Upper lobe of right lung (tissue), 1 donor: ENCODE measurements around the gene HNRNPA1. TPM values are rescaled to one million over a fixed set of nuclear protein-coding genes. Genes with fewer than 3 reads are reported as not detected.

Experiments
- ATAC-seq: fragments of 200-7000 bp; cut with Tn5 transposase; one replicate; pipeline ENCODE4 v1.9.1; 2020; ENCODE audit warnings: mild to moderate bottlenecking, moderate library complexity
- DNase-seq: peaks from one replicate; pipeline ENCODE4 v3.0.0-alpha.2; 2020
- H3K27ac ChIP-seq: fragments of 200-600 bp; one replicate; pipeline ENCODE4 v1.8.0; 2022
- H3K27me3 ChIP-seq: fragments of 200-600 bp; one replicate; pipeline ENCODE4 v1.8.0; 2022; ENCODE audit warnings: mild to moderate bottlenecking
- H3K36me3 ChIP-seq: fragments of 200-600 bp; one replicate; pipeline ENCODE4 v1.8.0; 2022
- H3K4me1 ChIP-seq: fragments of 200-600 bp; one replicate; pipeline ENCODE4 v1.8.0; 2022
- H3K4me3 ChIP-seq: fragments of 200-600 bp; one replicate; pipeline ENCODE4 v1.8.0; 2022; ENCODE audit warnings: mild to moderate bottlenecking
- H3K9me3 ChIP-seq: fragments of 200-600 bp; one replicate; pipeline ENCODE4 v1.8.0; 2022
- intact Hi-C: fragments of 100-400 bp; cut with DNase I; formaldehyde crosslinking; loops from one replicate; pipeline ENCODE4 v1.11.0; 2022
- total RNA-seq: library from RNA; stranded (reverse); fragmentation: NEBNext Ultra II Directional; extraction: Animal tissue kit (Norgen Biotek cat#: 25700); gene quantifications from one replicate; pipeline ENCODE4 v1.2.1, GENCODE V29; 2021
- TF ChIP-seq, protein P1 (sequence below): fragments of 200-600 bp; IDR thresholded peaks from one replicate; pipeline ENCODE4 v1.8.0; 2022; ENCODE audit warnings: antibody characterized with exemption
- donor health status: DM: no; HTN: yes; CAD: no; lungs with severe emphysema.

Gene HNRNPA1
- total RNA-seq, 1 donor from 2014 or later = 498 TPM

DNA sequence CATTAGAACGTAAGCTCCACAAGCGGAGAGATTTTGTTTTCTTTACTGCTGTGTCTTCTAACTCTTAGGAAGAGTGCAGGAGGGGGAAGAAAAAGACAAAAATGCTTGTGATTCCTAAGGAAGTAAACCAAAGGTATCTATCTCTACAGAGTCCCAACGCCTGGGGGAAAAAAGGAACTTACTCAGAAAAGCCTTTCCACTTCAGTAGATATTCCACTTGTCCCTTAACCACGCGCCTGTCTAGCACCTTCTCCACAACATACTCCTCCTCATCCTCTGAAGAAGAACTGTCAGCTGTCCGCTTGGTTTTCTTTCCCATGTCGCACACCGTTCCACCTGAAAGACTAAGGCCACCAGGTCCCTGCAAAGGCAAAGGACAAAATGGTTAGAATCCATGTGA is 23.2 kb upstream of the HNRNPA1 start:
- no peak overlapping the region for H3K27ac ChIP-seq
- intact Hi-C loops = loop anchor here (10.0 kb wide), 1 partner anchor 107 kb away; the partner anchor contains the start of gene GPR84
- peaks cover 28% of the 10 kb centered on the region for H3K4me1 ChIP-seq
- DNase-seq (no peak), ATAC-seq (no peak)
- peaks cover 41% of the 10 kb centered on the region for H3K36me3 ChIP-seq
- H3K27me3 ChIP-seq = no peaks in the 10 kb centered on the region
- H3K9me3 ChIP-seq = no peaks in the 10 kb centered on the region
- TF ChIP-seq, protein P1, sequence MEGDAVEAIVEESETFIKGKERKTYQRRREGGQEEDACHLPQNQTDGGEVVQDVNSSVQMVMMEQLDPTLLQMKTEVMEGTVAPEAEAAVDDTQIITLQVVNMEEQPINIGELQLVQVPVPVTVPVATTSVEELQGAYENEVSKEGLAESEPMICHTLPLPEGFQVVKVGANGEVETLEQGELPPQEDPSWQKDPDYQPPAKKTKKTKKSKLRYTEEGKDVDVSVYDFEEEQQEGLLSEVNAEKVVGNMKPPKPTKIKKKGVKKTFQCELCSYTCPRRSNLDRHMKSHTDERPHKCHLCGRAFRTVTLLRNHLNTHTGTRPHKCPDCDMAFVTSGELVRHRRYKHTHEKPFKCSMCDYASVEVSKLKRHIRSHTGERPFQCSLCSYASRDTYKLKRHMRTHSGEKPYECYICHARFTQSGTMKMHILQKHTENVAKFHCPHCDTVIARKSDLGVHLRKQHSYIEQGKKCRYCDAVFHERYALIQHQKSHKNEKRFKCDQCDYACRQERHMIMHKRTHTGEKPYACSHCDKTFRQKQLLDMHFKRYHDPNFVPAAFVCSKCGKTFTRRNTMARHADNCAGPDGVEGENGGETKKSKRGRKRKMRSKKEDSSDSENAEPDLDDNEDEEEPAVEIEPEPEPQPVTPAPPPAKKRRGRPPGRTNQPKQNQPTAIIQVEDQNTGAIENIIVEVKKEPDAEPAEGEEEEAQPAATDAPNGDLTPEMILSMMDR = no peak
- no peak overlapping the region for H3K4me3 ChIP-seq

DNA sequence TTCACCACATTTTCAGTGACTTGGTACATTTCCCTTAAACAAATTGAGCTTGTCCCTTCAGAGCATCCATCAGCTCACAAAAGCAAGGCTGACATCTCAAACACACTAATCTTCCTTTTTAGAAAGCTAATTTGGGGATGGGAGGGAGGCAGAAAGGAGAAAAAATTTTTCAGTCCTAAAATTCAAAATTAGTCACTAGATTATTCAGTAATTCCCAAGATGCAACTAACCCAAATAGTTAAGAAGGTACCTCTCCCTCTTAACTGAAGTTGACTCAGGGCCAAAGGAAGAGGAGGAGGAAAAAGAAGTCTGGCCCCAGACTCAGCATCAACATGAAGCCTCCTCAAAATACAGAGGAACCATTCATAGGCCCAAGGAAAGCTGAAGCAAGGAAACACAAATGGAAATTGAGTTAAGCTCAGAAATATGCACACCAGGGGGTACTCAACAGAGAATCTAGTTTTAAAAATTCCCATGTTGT is 22.3 kb upstream of the HNRNPA1 start:
- TF ChIP-seq, protein P1 = no peak
- no peak overlapping the region for H3K27ac ChIP-seq
- ATAC-seq = no peak
- H3K4me1 ChIP-seq = peaks cover 34% of the 10 kb centered on the region
- H3K27me3 ChIP-seq = no peaks in the 10 kb centered on the region
- no peak overlapping the region for H3K4me3 ChIP-seq
- DNase-seq = no peak
- H3K9me3 ChIP-seq = no peaks in the 10 kb centered on the region
- intact Hi-C loops = loop anchor here (10.0 kb wide), 1 partner anchor 107 kb away; the partner anchor contains the start of gene GPR84
- peaks cover 32% of the 10 kb centered on the region for H3K36me3 ChIP-seq

DNA sequence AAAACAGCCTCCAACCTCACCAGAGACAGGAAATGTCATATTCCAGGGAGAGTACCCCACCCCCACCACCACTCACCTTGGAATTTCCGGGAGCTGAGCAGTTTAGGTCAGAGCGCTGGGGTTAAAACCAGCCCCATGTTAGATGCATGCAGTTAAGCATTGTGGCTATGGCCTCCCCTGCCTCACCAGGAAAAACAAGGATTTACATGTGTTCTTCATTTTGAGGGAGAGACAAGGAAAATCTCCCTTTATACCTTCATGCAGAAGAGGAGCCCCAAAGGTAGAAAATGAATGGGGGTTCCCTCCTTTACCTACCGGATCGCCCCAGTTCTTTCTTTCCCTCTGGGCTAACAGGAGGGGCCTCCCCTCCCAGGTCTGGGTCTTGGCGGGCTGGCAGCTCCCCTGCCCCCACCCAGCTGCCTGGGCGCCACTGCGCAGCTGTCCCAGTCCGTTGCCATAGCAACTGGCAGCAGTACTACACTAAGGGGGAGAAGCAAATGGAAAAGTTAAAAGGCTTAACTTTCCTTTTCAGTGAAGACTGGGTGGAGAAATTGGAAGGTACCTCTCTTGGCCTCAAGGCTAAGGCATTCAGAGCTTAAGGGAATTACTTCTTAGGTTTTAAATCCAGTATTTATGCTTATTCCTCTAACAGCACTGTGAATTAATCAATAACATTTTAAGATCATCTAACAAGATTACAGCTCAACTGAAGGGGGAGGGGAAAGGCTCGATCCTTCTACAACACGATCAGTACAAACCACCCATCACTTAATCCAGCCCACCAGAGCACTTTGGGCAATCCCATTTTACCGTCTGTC is 21.1 kb upstream of the HNRNPA1 start:
- TF ChIP-seq, protein P1 = no peak
- peaks cover 34% of the 10 kb centered on the region for H3K4me1 ChIP-seq

DNA sequence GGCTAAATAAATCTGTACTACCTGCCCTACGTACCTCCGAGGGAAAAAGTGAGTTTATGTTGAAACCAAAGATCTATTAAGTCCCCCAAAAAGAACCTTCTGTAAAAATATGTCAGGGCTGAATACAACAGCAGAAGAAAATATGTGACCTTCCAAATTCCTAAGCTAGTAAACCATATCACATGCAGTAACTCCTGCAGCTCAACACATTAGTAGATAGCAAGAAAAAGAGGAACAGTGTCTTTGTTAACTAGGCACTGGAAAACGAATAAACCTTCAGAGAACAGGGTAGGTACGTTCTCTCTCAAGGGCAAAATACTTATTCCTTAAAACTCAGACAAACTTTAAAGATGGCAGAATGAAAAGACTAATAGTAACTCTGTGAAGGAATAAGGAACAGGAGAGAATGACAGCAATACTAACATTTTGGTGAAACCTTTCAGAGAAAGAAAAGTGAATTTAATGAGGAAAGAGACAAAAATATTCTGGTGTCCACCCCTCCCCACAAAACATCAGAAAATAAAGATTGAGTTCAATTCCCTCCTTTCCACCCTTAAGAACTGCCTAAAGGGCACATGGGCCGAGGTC is 18.6 kb upstream of the HNRNPA1 start:
- DNase-seq (no peak), ATAC-seq (no peak)
- Histone ChIP-seq H3K4me1 (peaks cover 34% of the 10 kb centered on the region), H3K4me3 (no peak overlapping the region), H3K9me3 (no peaks in the 10 kb centered on the region), H3K36me3 (peaks cover 5% of the 10 kb centered on the region), H3K27ac (peak overlapping the region; percentile 27), H3K27me3 (no peaks in the 10 kb centered on the region)
- intact Hi-C loops = no loop called here
- TF ChIP-seq, protein P1 = no peak

More for the DNA sequence above, 21.1 kb upstream of the HNRNPA1 start:
- Histone ChIP-seq H3K4me3 (peak overlapping the region; percentile 41), H3K36me3 (peaks cover 28% of the 10 kb centered on the region), H3K9me3 (no peaks in the 10 kb centered on the region), H3K27ac (peak overlapping the region; percentile 76), H3K27me3 (no peaks in the 10 kb centered on the region)
- ATAC-seq = peak; percentile 91
- intact Hi-C loops = loop anchor here (10.0 kb wide), 1 partner anchor 105 kb away; the partner anchor contains the start of gene GPR84
- peak; percentile 78 for DNase-seq

DNA sequence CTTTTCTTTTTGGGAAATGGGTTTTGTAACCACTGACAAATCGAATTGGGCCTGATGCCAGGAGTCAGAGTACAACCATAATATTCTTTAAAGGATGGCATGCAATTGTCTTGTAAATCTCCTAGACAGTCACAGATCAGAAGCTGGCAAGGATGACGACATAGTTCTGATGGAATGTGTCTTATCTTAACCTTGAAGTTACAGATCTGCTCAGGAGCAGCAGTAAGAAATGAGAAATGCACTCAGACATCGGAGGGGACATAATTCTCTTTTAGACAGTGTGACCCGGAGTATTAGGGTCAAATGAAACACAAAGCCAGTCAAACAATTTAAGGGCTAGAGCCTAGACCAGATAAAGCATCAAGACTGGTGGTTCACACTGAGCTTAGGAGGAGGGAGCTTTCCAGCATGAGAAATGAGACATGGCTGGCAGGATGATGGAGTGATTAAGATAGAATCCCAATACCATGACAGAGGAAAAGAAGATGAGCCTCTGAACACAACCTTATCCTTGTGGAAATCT is 18.1 kb upstream of the HNRNPA1 start:
- peaks cover 34% of the 10 kb centered on the region for H3K4me1 ChIP-seq
- H3K36me3 ChIP-seq = no peaks in the 10 kb centered on the region
- no peak overlapping the region for H3K27ac ChIP-seq
- no peak overlapping the region for H3K4me3 ChIP-seq
- TF ChIP-seq, protein P1 = no peak
- H3K27me3 ChIP-seq = no peaks in the 10 kb centered on the region
- intact Hi-C loops = no loop called here
- ATAC-seq = no peak
- no peaks in the 10 kb centered on the region for H3K9me3 ChIP-seq
- no peak for DNase-seq
